H9 (cell line): ENCODE measurements around the gene KCTD17. TPM values are rescaled to one million over a fixed set of nuclear protein-coding genes. Genes with fewer than 3 reads are reported as not detected.

ENCODE experiments used
- DNase-seq: peaks from one replicate; pipeline ENCODE4 v3.0.0-alpha.2; 2017
- H2AFZ ChIP-seq: one replicate; pipeline ENCODE4 v1.6.1; 2013; ENCODE audit warnings: mild to moderate bottlenecking, low read length, control low read depth, moderate library complexity
- H2AK5ac ChIP-seq: 2 replicates; pipeline ENCODE4 v1.6.1; 2013; ENCODE audit warnings: low read length, control low read depth, mixed read lengths; ENCODE audit not compliant: insufficient read length
- H2BK120ac ChIP-seq: one replicate; pipeline ENCODE4 v1.6.1; 2013; ENCODE audit warnings: low read depth, mild to moderate bottlenecking, low read length, control low read depth, inconsistent platforms; ENCODE audit not compliant: poor library complexity, severe bottlenecking
- H2BK12ac ChIP-seq: 2 replicates; pipeline ENCODE4 v1.6.1; 2013; ENCODE audit warnings: low read length, control low read depth, mixed read lengths, low read depth; ENCODE audit not compliant: insufficient read length
- H2BK15ac ChIP-seq: 2 replicates; pipeline ENCODE4 v1.6.1; 2013; ENCODE audit warnings: low read depth, low read length, control low read depth
- H2BK20ac ChIP-seq: one replicate; pipeline ENCODE4 v1.6.1; 2013; ENCODE audit warnings: low read depth, mild to moderate bottlenecking, low read length, control low read depth, inconsistent platforms; ENCODE audit not compliant: poor library complexity, severe bottlenecking
- H2BK5ac ChIP-seq: 2 replicates; pipeline ENCODE4 v1.6.1; 2013; ENCODE audit warnings: low read length, control low read depth, mixed read lengths; ENCODE audit not compliant: insufficient read length
- H3K14ac ChIP-seq: 2 replicates; pipeline ENCODE4 v1.6.1; 2013; ENCODE audit warnings: low read length, control low read depth; ENCODE audit not compliant: insufficient read depth
- H3K18ac ChIP-seq: 2 replicates; pipeline ENCODE4 v1.6.1; 2013; ENCODE audit warnings: low read depth, mild to moderate bottlenecking, mixed read lengths, low read length, control low read depth; ENCODE audit not compliant: insufficient read length
- H3K23ac ChIP-seq: 2 replicates; pipeline ENCODE4 v1.6.1; 2013; ENCODE audit warnings: low read length, control low read depth, mixed read lengths, low read depth; ENCODE audit not compliant: insufficient read length
- H3K23me2 ChIP-seq: 2 replicates; pipeline ENCODE4 v1.6.1; 2013; ENCODE audit warnings: low read depth, mild to moderate bottlenecking, mixed read lengths, low read length, control low read depth; ENCODE audit not compliant: insufficient read length, poor library complexity, severe bottlenecking
- H3K27ac ChIP-seq: 2 replicates; pipeline ENCODE4 v1.5.1; 2013; ENCODE audit warnings: low read length, control low read depth, mixed read lengths, low read depth; ENCODE audit not compliant: insufficient read length
- H3K27me3 ChIP-seq: 2 replicates; pipeline ENCODE4 v1.6.1; 2013; ENCODE audit warnings: low read length, control low read depth, inconsistent platforms; ENCODE audit not compliant: insufficient read depth
- H3K4ac ChIP-seq: 2 replicates; pipeline ENCODE4 v1.6.1; 2013; ENCODE audit warnings: low read depth, mild to moderate bottlenecking, control low read depth, inconsistent platforms, low read length, moderate library complexity
- H3K4me1 ChIP-seq: 2 replicates; pipeline ENCODE4 v1.6.1; 2013; ENCODE audit warnings: low read length, control low read depth, inconsistent platforms; ENCODE audit not compliant: insufficient read depth
- H3K4me2 ChIP-seq: 2 replicates; pipeline ENCODE4 v1.6.1; 2013; ENCODE audit warnings: low read length, control low read depth, mixed read lengths; ENCODE audit not compliant: insufficient read length, insufficient read depth
- H3K56ac ChIP-seq: 2 replicates; pipeline ENCODE4 v1.6.1; 2013; ENCODE audit warnings: low read depth, mild to moderate bottlenecking, mixed read lengths, low read length, control low read depth; ENCODE audit not compliant: insufficient read length
- H3K79me1 ChIP-seq: 2 replicates; pipeline ENCODE4 v1.6.1; 2013; ENCODE audit warnings: low read depth, mild to moderate bottlenecking, moderate library complexity, low read length, control low read depth, inconsistent platforms; ENCODE audit not compliant: insufficient read depth, poor library complexity, severe bottlenecking
- H3K79me2 ChIP-seq: 2 replicates; pipeline ENCODE4 v1.6.1; 2013; ENCODE audit warnings: low read length, control low read depth, inconsistent platforms; ENCODE audit not compliant: insufficient read depth
- H3K9ac ChIP-seq: 2 replicates; pipeline ENCODE4 v1.6.1; 2013; ENCODE audit warnings: low read length, control low read depth, mixed read lengths; ENCODE audit not compliant: insufficient read length; ENCODE audit errors: extremely low read depth
- H3K9me3 ChIP-seq: one replicate; pipeline ENCODE4 v1.6.1; 2013; ENCODE audit warnings: low read depth, low read length, inconsistent platforms; ENCODE audit not compliant: control insufficient read depth
- H3T11ph ChIP-seq: one replicate; pipeline ENCODE4 v1.6.1; 2013; ENCODE audit warnings: mild to moderate bottlenecking, low read length, control low read depth, inconsistent platforms
- H4K20me1 ChIP-seq: one replicate; pipeline ENCODE4 v1.6.1; 2013; ENCODE audit not compliant: control insufficient read depth, insufficient read length, insufficient read depth
- H4K5ac ChIP-seq: 2 replicates; pipeline ENCODE4 v1.6.1; 2013; ENCODE audit warnings: low read depth, mild to moderate bottlenecking, mixed read lengths, low read length, control low read depth; ENCODE audit not compliant: insufficient read length
- H4K8ac ChIP-seq: replicated peaks from 2 replicates; pipeline ENCODE4 v1.6.1; 2013; ENCODE audit warnings: low read length, control low read depth, mixed read lengths, low read depth; ENCODE audit not compliant: insufficient read length
- H4K91ac ChIP-seq: 2 replicates; pipeline ENCODE4 v1.6.1; 2013; ENCODE audit warnings: low read depth, mild to moderate bottlenecking, moderate library complexity, mixed read lengths, low read length, control low read depth; ENCODE audit not compliant: insufficient read length
- H3K27ac Mint-ChIP-seq, 3 experiments: 2 replicates in 2 of 3; 3 replicates in 1 of 3; pipeline ENCODE4 v1.8.0; 2020 to 2021; ENCODE audit warnings: mixed read lengths in 3 of 3, mild to moderate bottlenecking in 1 of 3, moderate library complexity in 1 of 3
- H3K27me3 Mint-ChIP-seq: 2 replicates; pipeline ENCODE4 v1.8.0; 2021; ENCODE audit warnings: low read depth, mild to moderate bottlenecking, moderate library complexity, mixed read lengths
- H3K36me3 Mint-ChIP-seq, 3 experiments: 2 replicates in 2 of 3; 3 replicates in 1 of 3; pipeline ENCODE4 v1.8.0; 2020 to 2021; ENCODE audit warnings: low read depth in 3 of 3, mixed read lengths in 3 of 3; ENCODE audit not compliant: insufficient read depth in 1 of 3
- H3K4me1 Mint-ChIP-seq, 2 experiments: 2 replicates each; pipeline ENCODE4 v1.8.0; 2020; ENCODE audit warnings: mixed read lengths in 2 of 2
- H3K4me3 Mint-ChIP-seq, 2 experiments: 2 replicates in 1 of 2; 3 replicates in 1 of 2; pipeline ENCODE4 v1.8.0; 2020 to 2021; ENCODE audit warnings: mild to moderate bottlenecking in 2 of 2, mixed read lengths in 2 of 2, moderate library complexity in 1 of 2
- H3K9me3 Mint-ChIP-seq, 2 experiments: 2 replicates in 1 of 2; 3 replicates in 1 of 2; pipeline ENCODE4 v1.8.0; 2020; ENCODE audit warnings: mild to moderate bottlenecking in 2 of 2, mixed read lengths in 2 of 2, moderate library complexity in 1 of 2
- CTCF ChIP-seq: fragments of 200-600 bp; sonication (generic); conservative IDR thresholded peaks from 3 replicates; pipeline ENCODE4 v1.8.0; 2021; ENCODE audit warnings: antibody characterized with exemption, mild to moderate bottlenecking
- WGBS: extraction: QIAGEN DNeasy Blood & Tissue Kit; methylation state at CpG from one replicate; pipeline ENCODE4 v1.1.7; 2013; ENCODE audit warnings: missing lambda C conversion rate, low lambda C conversion rate, mixed read lengths; ENCODE audit not compliant: insufficient read length; ENCODE audit errors: extremely low coverage; 5-methylcytosine and 5-hydroxymethylcytosine counted together
- total RNA-seq: library from RNA; stranded (reverse); gene quantifications from 2 replicates; pipeline ENCODE4 v1.2.1, GENCODE V29; 2021

KCTD17 gene
- total RNA-seq, 1 experiment from 2014 or later, result 34.1 TPM

- H2AFZ ChIP-seq, result no peak overlapping the region
- no peak overlapping the region for H3K4ac ChIP-seq
- H2BK20ac ChIP-seq, result no peak overlapping the region
- H4K20me1 ChIP-seq, result peaks cover 2% of the 10 kb centered on the region
- peaks cover 8% of the 10 kb centered on the region; the same call in 1 of the 2 replicates for H3K27me3 ChIP-seq
- H3K9me3 ChIP-seq, result no peaks in the 10 kb centered on the region
- TF ChIP-seq CTCF, result no peak
- H3K4me2 ChIP-seq, result no peak overlapping the region
- H3K27me3 Mint-ChIP-seq, result peaks cover 67% of the 10 kb centered on the region
- H3K79me1 ChIP-seq, result no peaks in the 10 kb centered on the region
- no peak overlapping the region for H3K56ac ChIP-seq
- no peak overlapping the region for H2BK5ac ChIP-seq
- no peak overlapping the region for H2BK15ac ChIP-seq
- H3K4me1 ChIP-seq, result no peaks in the 10 kb centered on the region
- no peaks in the 10 kb centered on the region for H3K79me2 ChIP-seq
- H3K9ac ChIP-seq, result no peak overlapping the region
- H3K9me3 Mint-ChIP-seq, result no peaks in the 10 kb centered on the region
- no peak overlapping the region for H3K23ac ChIP-seq
- H3K23me2 ChIP-seq, result no peaks in the 10 kb centered on the region
- H3K36me3 Mint-ChIP-seq, result no peaks in the 10 kb centered on the region
- H2BK120ac ChIP-seq, result no peak overlapping the region
- H3K27ac Mint-ChIP-seq, result no peak overlapping the region
- H3K4me3 Mint-ChIP-seq, result no peak overlapping the region
- no peak overlapping the region for H3K14ac ChIP-seq
- H3K4me1 Mint-ChIP-seq, result peaks cover 12 to 31% of the 10 kb centered on the region in 2 experiments
- H4K8ac ChIP-seq, result no peak overlapping the region
- no peak overlapping the region for H3T11ph ChIP-seq
- no peak overlapping the region for H2BK12ac ChIP-seq
- no CpG with 5 or more reads among the region's 8 CpGs for WGBS
- H3K18ac ChIP-seq, result no peak overlapping the region
- no peak for DNase-seq
- no peak overlapping the region for H2AK5ac ChIP-seq
- H3K27ac ChIP-seq, result no peak overlapping the region
- no peak overlapping the region for H4K5ac ChIP-seq
- H4K91ac ChIP-seq, result no peak overlapping the region
Observed at GRCh38 chr22:37100589-37101127, 49.1 kb downstream of the KCTD17 start.
